WTC11 (cell line): ENCODE measurements around the gene WDR38. TPM values are rescaled to one million over a fixed set of nuclear protein-coding genes. Genes with fewer than 3 reads are reported as not detected.

ENCODE experiments used
- ATAC-seq: fragments of 200-7000 bp; cut with Tn5 transposase; 2 replicates; pipeline ENCODE4 v1.10.0; 2021; ENCODE audit warnings: mild to moderate bottlenecking, moderate library complexity
- CTCF ChIA-PET: fragments of 300-600 bp; sonication (Branson Sonifier 250); formaldehyde crosslinking; loops from one replicate; lab custom pipeline; 2021; ENCODE audit warnings: antibody characterized with exemption; lab: Charles Lee
- POLR2A ChIA-PET: fragments of 350-600 bp; sonication (Branson Sonifier 250); formaldehyde crosslinking; loops from one replicate; lab custom pipeline; 2021; ENCODE audit warnings: antibody characterized with exemption; lab: Charles Lee
- DNase-seq: peaks from one replicate; pipeline ENCODE4 v3.0.0; 2021; ENCODE audit warnings: low spot score
- H3K27ac Mint-ChIP-seq: 2 replicates; pipeline ENCODE4 v1.8.0; 2021; ENCODE audit warnings: mixed read lengths
- H3K27me3 Mint-ChIP-seq: 2 replicates; pipeline ENCODE4 v1.8.0; 2021; ENCODE audit warnings: low read depth, mild to moderate bottlenecking, moderate library complexity, mixed read lengths
- H3K36me3 Mint-ChIP-seq: 2 replicates; pipeline ENCODE4 v1.8.0; 2021; ENCODE audit warnings: mixed read lengths
- H3K4me1 Mint-ChIP-seq: 2 replicates; pipeline ENCODE4 v1.8.0; 2022; ENCODE audit warnings: mixed read lengths
- H3K4me3 Mint-ChIP-seq: 2 replicates; pipeline ENCODE4 v1.8.0; 2021; ENCODE audit warnings: mild to moderate bottlenecking, moderate library complexity, mixed read lengths
- H3K9me3 Mint-ChIP-seq: 2 replicates; pipeline ENCODE4 v1.8.0; 2021; ENCODE audit warnings: mixed read lengths
- CBFB ChIP-seq: sonication (generic); formaldehyde crosslinking; IDR thresholded peaks from 2 replicates; pipeline ENCODE4 v1.8.1; 2022; ENCODE audit warnings: mild to moderate bottlenecking, low read depth, missing genetic modification reagents
- E2F1 ChIP-seq: sonication (generic); formaldehyde crosslinking; IDR thresholded peaks from 2 replicates; pipeline ENCODE4 v1.8.0; 2022; ENCODE audit warnings: mild to moderate bottlenecking, missing genetic modification reagents
- FOXK1 ChIP-seq: sonication (generic); formaldehyde crosslinking; IDR thresholded peaks from 2 replicates; pipeline ENCODE4 v1.8.0; 2022; ENCODE audit warnings: mild to moderate bottlenecking, moderate library complexity, missing genetic modification reagents
- HMGA2 ChIP-seq: fragments of 250-450 bp; sonication (Bioruptor Pico); IDR thresholded peaks from 2 replicates; pipeline ENCODE4 v1.4.0; 2021; ENCODE audit warnings: mild to moderate bottlenecking, moderate library complexity
- NFATC4 ChIP-seq: fragments of 250-450 bp; sonication (Bioruptor Pico); IDR thresholded peaks from 2 replicates; pipeline ENCODE4 v1.9.0; 2021; ENCODE audit warnings: mild to moderate bottlenecking
- NFYB ChIP-seq: sonication (generic); formaldehyde crosslinking; conservative IDR thresholded peaks from 2 replicates; pipeline ENCODE4 v1.8.0; 2022; ENCODE audit warnings: low read depth, missing genetic modification reagents
- NR3C1 ChIP-seq: sonication (generic); formaldehyde crosslinking; conservative IDR thresholded peaks from 2 replicates; pipeline ENCODE4 v1.8.1; 2023; ENCODE audit warnings: low read depth, mild to moderate bottlenecking, missing genetic modification reagents
- OVOL2 ChIP-seq: fragments of 250-450 bp; sonication (Bioruptor Pico); IDR thresholded peaks from 2 replicates; pipeline ENCODE4 v1.9.0; 2021; ENCODE audit warnings: mild to moderate bottlenecking, borderline replicate concordance
- PRRX2 ChIP-seq: fragments of 250-450 bp; sonication (Bioruptor Pico); IDR thresholded peaks from 2 replicates; pipeline ENCODE4 v1.8.0; 2021; ENCODE audit warnings: mild to moderate bottlenecking
- RELA ChIP-seq: sonication (generic); formaldehyde crosslinking; IDR thresholded peaks from 2 replicates; pipeline ENCODE4 v1.8.1; 2022; ENCODE audit warnings: missing genetic modification reagents, mild to moderate bottlenecking, borderline replicate concordance
- SP1 ChIP-seq: sonication (generic); formaldehyde crosslinking; conservative IDR thresholded peaks from 2 replicates; pipeline ENCODE4 v1.8.1; 2022; ENCODE audit warnings: missing genetic modification reagents
- TCF7 ChIP-seq: sonication (generic); formaldehyde crosslinking; IDR thresholded peaks from 2 replicates; pipeline ENCODE4 v1.8.0; 2022; ENCODE audit warnings: mild to moderate bottlenecking, low read depth, missing genetic modification reagents, moderate library complexity
- TEAD4 ChIP-seq: sonication (generic); formaldehyde crosslinking; IDR thresholded peaks from 2 replicates; pipeline ENCODE4 v1.8.0; 2022; ENCODE audit warnings: mild to moderate bottlenecking, missing genetic modification reagents
- TP53 ChIP-seq: sonication (generic); formaldehyde crosslinking; IDR thresholded peaks from 2 replicates; pipeline ENCODE4 v1.8.1; 2023; ENCODE audit warnings: mild to moderate bottlenecking, missing genetic modification reagents
- USF2 ChIP-seq: sonication (generic); formaldehyde crosslinking; IDR thresholded peaks from 2 replicates; pipeline ENCODE4 v1.8.1; 2023; ENCODE audit warnings: mild to moderate bottlenecking, missing genetic modification reagents, moderate library complexity
- ZBTB21 ChIP-seq: sonication (generic); formaldehyde crosslinking; IDR thresholded peaks from 2 replicates; pipeline ENCODE4 v1.8.1; 2023; ENCODE audit warnings: mild to moderate bottlenecking, missing genetic modification reagents, borderline replicate concordance
- ZMAT4 ChIP-seq: fragments of 250-450 bp; sonication (Bioruptor Pico); IDR thresholded peaks from 2 replicates; pipeline ENCODE4 v1.9.0; 2021; ENCODE audit warnings: mild to moderate bottlenecking
- ZNF263 ChIP-seq: sonication (generic); formaldehyde crosslinking; IDR thresholded peaks from 2 replicates; pipeline ENCODE4 v1.8.1; 2022; ENCODE audit warnings: low read depth, mild to moderate bottlenecking, moderate library complexity, missing genetic modification reagents
- ZNF281 ChIP-seq: sonication (generic); formaldehyde crosslinking; IDR thresholded peaks from 2 replicates; pipeline ENCODE4 v1.8.0; 2023; ENCODE audit warnings: mild to moderate bottlenecking, missing genetic modification reagents
- ZNF512 ChIP-seq: sonication (generic); formaldehyde crosslinking; IDR thresholded peaks from 2 replicates; pipeline ENCODE4 v1.8.1; 2022; ENCODE audit warnings: missing genetic modification reagents, borderline replicate concordance
- total RNA-seq: library from RNA; stranded (reverse); gene quantifications from 3 replicates; pipeline ENCODE4 v1.2.3, GENCODE V29; 2021
- TF ChIP-seq, protein P1 (sequence below): sonication (generic); formaldehyde crosslinking; IDR thresholded peaks from 2 replicates; pipeline ENCODE4 v1.8.1; 2022; ENCODE audit warnings: low read depth, mild to moderate bottlenecking, moderate library complexity, missing genetic modification reagents, borderline replicate concordance
- TF ChIP-seq, protein P2 (sequence below): sonication (generic); formaldehyde crosslinking; IDR thresholded peaks from 2 replicates; pipeline ENCODE4 v1.8.0; 2022; ENCODE audit warnings: mild to moderate bottlenecking, missing genetic modification reagents

WDR38 gene
- total RNA-seq, 1 experiment from 2014 or later: not detected

DNA sequence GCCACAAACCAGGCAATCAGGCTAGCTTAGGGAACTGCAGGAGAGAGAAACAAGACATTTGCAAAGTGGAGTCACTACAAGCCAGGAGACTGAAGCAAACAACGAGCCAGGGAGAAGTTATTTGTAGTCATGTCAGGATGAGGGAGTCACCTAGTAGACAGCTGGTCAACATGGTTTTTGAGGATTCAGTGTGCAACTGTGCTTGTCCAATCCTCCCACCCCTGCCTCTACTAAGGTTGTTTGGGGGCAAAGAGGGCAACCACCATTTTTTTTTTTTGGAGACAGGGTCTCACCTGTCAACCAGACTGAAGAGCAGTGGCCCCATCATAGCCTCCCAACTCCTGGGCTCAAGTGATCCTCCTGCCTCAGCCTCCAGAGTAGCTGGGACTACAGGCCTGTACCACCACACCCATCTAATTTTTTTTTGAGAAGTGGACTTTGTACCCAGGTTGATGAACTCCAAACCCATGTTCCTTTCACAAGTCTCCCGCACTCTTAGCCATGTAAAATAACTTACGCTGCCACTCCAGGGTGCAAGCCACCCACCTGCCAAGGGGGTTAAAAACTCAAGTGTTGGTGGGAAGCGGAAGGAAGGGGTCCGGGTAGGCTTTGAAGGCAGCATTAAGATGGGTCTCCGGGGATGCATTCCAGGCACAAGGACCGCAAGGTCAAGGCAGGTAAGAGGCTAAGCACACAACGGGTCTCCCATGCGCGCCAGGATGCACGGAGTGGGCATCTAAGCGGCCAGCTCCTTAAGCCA, 7.5 kb downstream of the WDR38 start:
- H3K27me3 Mint-ChIP-seq: no peaks in the 10 kb centered on the region
- peaks cover 44% of the 10 kb centered on the region for H3K36me3 Mint-ChIP-seq
- H3K4me1 Mint-ChIP-seq: peaks cover 14% of the 10 kb centered on the region
- H3K9me3 Mint-ChIP-seq: no peaks in the 10 kb centered on the region
- peak overlapping the region; percentile 98 for H3K27ac Mint-ChIP-seq
- H3K4me3 Mint-ChIP-seq: peak overlapping the region; percentile 91
- TF ChIP-seq NFATC4 (CRISPR knock-in tag) (no peak), ZBTB21 (CRISPR knock-in tag) (peak; percentile 33; the same call in 1 of the 2 replicates), FOXK1 (CRISPR knock-in tag) (no peak), HMGA2 (CRISPR knock-in tag) (no peak), CBFB (CRISPR knock-in tag) (0 out of 2 replicates have a peak, but pooled peaks have one; percentile 5)
- TF ChIP-seq, protein P1, sequence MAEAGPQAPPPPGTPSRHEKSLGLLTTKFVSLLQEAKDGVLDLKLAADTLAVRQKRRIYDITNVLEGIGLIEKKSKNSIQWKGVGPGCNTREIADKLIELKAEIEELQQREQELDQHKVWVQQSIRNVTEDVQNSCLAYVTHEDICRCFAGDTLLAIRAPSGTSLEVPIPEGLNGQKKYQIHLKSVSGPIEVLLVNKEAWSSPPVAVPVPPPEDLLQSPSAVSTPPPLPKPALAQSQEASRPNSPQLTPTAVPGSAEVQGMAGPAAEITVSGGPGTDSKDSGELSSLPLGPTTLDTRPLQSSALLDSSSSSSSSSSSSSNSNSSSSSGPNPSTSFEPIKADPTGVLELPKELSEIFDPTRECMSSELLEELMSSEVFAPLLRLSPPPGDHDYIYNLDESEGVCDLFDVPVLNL (CRISPR knock-in tag): no peak
- ChIA-PET CTCF (interaction anchor here (0.9 to 3.8 kb wide), 7 partner anchors 8 to 371 kb away, joined by 3 to 30 read pairs (median 17); partner anchors contain the start of genes NR6A1, OLFML2A and WDR38), POLR2A (interaction anchor here (0.6 to 1.8 kb wide), 5 partner anchors 8 to 89 kb away, joined by 3 to 9 read pairs (median 3); partner anchors contain the start of genes NR6A1 and WDR38)
- no peak for DNase-seq
- no peak for ATAC-seq

DNA sequence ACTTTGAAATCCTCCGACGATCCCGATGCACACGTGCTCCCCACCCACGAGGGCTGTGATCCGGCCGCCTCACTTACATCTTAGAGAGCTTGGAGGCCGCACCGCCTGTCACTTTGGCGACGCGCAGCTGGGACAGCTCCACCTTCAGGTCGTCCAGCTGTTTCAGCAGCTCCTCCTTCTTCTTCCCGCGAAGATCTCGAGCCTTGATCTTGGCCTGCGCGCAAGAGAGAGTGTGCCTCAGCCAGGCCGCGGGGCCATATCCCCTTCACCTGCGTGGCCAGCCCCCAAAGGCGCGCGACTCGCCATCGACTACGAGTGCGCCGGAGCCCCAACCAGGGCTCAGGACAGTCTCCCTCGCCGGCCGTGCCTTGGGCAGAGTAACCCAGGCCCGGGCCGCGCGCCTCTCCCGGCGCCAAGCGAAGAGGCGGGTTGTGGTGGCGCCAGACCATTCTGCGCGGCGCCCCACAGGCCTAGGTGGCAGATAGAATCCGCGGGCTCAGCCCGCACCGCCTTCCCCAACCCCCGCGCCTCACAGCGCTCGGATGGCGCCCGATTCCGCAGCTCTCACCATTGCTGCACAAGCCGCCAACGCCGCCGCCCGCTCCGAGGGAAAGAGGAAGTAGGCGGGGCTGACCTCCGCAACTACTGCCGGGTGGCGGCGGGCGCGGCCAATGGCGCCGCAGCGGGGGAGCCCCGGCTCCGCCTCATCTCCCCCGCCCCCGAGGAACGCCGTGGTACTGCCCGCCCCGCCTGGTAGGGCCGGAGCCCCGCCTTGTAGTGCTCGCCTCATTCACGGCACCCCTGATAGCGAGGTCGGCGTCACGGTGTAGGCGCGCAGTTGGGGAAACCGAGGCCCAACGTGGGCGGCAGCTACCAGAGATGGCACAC, 8.3 kb downstream of the WDR38 start, which contains the start of the genes ARPC5L and RPL35:
TSS of gene ARPC5L (plus strand) at position 789 of the 888 bp plus-strand sequence. CDS start 7,161 bp downstream, outside the sequence.
TSS of gene RPL35 (minus strand) at position 616 of the 888 bp plus-strand sequence. CDS start at position 571, 45 bp downstream.
- peak; percentile 95 for DNase-seq
- peak; percentile 89 for ATAC-seq
- ChIA-PET POLR2A (interaction anchor here (0.5 to 1.8 kb wide), 10 partner anchors 9 to 380 kb away, joined by 3 to 9 read pairs (median 4); partner anchors contain the start of genes HSPA5, NR6A1 and WDR38), CTCF (interaction anchor here (0.7 to 3.8 kb wide), 17 partner anchors 9 to 370 kb away, joined by 3 to 30 read pairs (median 4); partner anchors contain the start of genes NR6A1, OLFML2A, SCAI and WDR38)
- Mint-ChIP-seq H3K4me1 (peaks cover 14% of the 10 kb centered on the region), H3K9me3 (no peaks in the 10 kb centered on the region), H3K27ac (peak within 1 kb of the TSS; percentile 96), H3K36me3 (peaks cover 44% of the 10 kb centered on the region), H3K4me3 (peak within 1 kb of the TSS; percentile 91), H3K27me3 (no peaks in the 10 kb centered on the region)
- TF ChIP-seq ZNF263 (CRISPR knock-in tag) (0 out of 2 replicates have a peak, but pooled peaks have one; percentile 6), TEAD4 (no peak), SP1 (CRISPR knock-in tag) (peak; percentile 100), RELA (CRISPR knock-in tag) (peak; percentile 60; the same call in 1 of the 2 replicates), ZNF281 (CRISPR knock-in tag) (no peak), USF2 (CRISPR knock-in tag) (0 out of 2 replicates have a peak, but pooled peaks have one; percentile 28), ZNF512 (CRISPR knock-in tag) (no peak), NFYB (CRISPR knock-in tag) (0 out of 2 replicates have a peak, but pooled peaks have one; percentile 42), PRRX2 (peak; percentile 71; the same call in 1 of the 2 replicates), ZMAT4 (CRISPR knock-in tag) (0 out of 2 replicates have a peak, but pooled peaks have one; percentile 43), TP53 (CRISPR knock-in tag) (peak; percentile 47; the same call in 1 of the 2 replicates), E2F1 (CRISPR knock-in tag) (peak; percentile 18; the same call in 1 of the 2 replicates), TCF7 (no peak), OVOL2 (CRISPR knock-in tag) (no peak), NR3C1 (CRISPR knock-in tag) (no peak; the same call in 1 of the 2 replicates)
- TF ChIP-seq, protein P2, sequence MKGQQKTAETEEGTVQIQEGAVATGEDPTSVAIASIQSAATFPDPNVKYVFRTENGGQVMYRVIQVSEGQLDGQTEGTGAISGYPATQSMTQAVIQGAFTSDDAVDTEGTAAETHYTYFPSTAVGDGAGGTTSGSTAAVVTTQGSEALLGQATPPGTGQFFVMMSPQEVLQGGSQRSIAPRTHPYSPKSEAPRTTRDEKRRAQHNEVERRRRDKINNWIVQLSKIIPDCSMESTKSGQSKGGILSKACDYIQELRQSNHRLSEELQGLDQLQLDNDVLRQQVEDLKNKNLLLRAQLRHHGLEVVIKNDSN (CRISPR knock-in tag): peak; percentile 66
